Upper lobe of right lung (tissue), 1 donor: ENCODE measurements around the gene C14orf132. TPM values are rescaled to one million over a fixed set of nuclear protein-coding genes. Genes with fewer than 3 reads are reported as not detected.
"Not testable (repeated sequence)": the region's sequence is repeated elsewhere in the genome, so short reads cannot be mapped to it uniquely, and the experiment has no call there.

ENCODE experiments used
- ATAC-seq: fragments of 200-7000 bp; cut with Tn5 transposase; one replicate; pipeline ENCODE4 v1.9.1; 2020; ENCODE audit warnings: mild to moderate bottlenecking, moderate library complexity
- DNase-seq: peaks from one replicate; pipeline ENCODE4 v3.0.0-alpha.2; 2020
- H3K27ac ChIP-seq: fragments of 200-600 bp; one replicate; pipeline ENCODE4 v1.8.0; 2022
- H3K27me3 ChIP-seq: fragments of 200-600 bp; one replicate; pipeline ENCODE4 v1.8.0; 2022; ENCODE audit warnings: mild to moderate bottlenecking
- H3K36me3 ChIP-seq: fragments of 200-600 bp; one replicate; pipeline ENCODE4 v1.8.0; 2022
- H3K4me1 ChIP-seq: fragments of 200-600 bp; one replicate; pipeline ENCODE4 v1.8.0; 2022
- H3K4me3 ChIP-seq: fragments of 200-600 bp; one replicate; pipeline ENCODE4 v1.8.0; 2022; ENCODE audit warnings: mild to moderate bottlenecking
- H3K9me3 ChIP-seq: fragments of 200-600 bp; one replicate; pipeline ENCODE4 v1.8.0; 2022
- intact Hi-C: fragments of 100-400 bp; cut with DNase I; formaldehyde crosslinking; loops from one replicate; pipeline ENCODE4 v1.11.0; 2022
- total RNA-seq: library from RNA; stranded (reverse); fragmentation: NEBNext Ultra II Directional; extraction: Animal tissue kit (Norgen Biotek cat#: 25700); gene quantifications from one replicate; pipeline ENCODE4 v1.2.1, GENCODE V29; 2021
- TF ChIP-seq, protein P1 (sequence below): fragments of 200-600 bp; IDR thresholded peaks from one replicate; pipeline ENCODE4 v1.8.0; 2022; ENCODE audit warnings: antibody characterized with exemption
- donor health status: DM: no; HTN: yes; CAD: no; lungs with severe emphysema.

Gene C14orf132
- total RNA-seq, 1 donor from 2014 or later: 63.1 TPM

DNA sequence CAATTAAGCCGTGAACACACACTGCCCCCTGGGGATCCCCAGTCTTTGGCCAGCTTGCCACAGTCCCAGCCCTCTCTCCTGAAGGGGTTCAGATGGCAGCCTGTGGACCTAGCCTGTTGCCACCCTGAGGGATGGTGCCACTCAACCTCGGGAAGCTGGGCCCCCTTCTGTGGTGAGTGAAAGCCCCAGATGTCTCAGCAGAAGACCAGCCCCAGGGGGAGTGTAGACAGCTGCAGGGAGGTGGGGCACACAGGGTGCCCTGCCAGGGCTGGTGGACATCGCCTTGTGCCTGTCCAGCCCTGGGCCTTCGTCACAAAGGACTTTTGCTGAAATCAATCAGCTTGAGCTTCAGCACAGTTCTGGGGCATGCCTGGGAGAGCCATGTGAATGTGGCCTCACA lies 32.4 kb downstream of the C14orf132 start:
- Histone ChIP-seq H3K27me3 (no peaks in the 10 kb centered on the region), H3K4me1 (no peaks in the 10 kb centered on the region), H3K36me3 (no peaks in the 10 kb centered on the region), H3K9me3 (no peaks in the 10 kb centered on the region), H3K27ac (no peak overlapping the region), H3K4me3 (no peak overlapping the region)
- peak; percentile 22 for ATAC-seq
- DNase-seq: no peak
- intact Hi-C loops: no loop called here
- TF ChIP-seq, protein P1, sequence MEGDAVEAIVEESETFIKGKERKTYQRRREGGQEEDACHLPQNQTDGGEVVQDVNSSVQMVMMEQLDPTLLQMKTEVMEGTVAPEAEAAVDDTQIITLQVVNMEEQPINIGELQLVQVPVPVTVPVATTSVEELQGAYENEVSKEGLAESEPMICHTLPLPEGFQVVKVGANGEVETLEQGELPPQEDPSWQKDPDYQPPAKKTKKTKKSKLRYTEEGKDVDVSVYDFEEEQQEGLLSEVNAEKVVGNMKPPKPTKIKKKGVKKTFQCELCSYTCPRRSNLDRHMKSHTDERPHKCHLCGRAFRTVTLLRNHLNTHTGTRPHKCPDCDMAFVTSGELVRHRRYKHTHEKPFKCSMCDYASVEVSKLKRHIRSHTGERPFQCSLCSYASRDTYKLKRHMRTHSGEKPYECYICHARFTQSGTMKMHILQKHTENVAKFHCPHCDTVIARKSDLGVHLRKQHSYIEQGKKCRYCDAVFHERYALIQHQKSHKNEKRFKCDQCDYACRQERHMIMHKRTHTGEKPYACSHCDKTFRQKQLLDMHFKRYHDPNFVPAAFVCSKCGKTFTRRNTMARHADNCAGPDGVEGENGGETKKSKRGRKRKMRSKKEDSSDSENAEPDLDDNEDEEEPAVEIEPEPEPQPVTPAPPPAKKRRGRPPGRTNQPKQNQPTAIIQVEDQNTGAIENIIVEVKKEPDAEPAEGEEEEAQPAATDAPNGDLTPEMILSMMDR: no peak

DNA sequence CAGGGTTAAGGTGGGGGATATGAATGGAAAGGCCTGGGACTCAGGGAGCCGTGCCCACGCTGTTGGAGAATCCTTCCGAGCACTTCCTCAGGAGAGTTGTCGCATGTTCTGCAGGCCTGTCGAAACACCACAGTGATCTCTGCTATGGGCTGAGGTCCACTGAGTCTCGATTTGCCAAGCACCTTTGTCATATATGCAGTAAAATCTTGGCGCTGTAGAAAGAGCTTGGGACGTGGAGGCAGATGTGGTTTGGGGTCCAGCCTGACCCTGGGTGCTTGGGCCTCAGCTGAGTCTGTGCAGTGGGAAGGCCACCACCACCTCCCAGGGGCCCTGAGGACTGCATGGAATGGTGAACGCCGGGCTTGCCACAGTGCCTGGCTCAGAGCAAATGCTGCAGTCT lies 32.9 kb downstream of the C14orf132 start:
- DNase-seq (no peak), ATAC-seq (no peak)
- H3K4me3 ChIP-seq: no peak overlapping the region
- no peaks in the 10 kb centered on the region for H3K4me1 ChIP-seq
- TF ChIP-seq, protein P1: no peak
- H3K27me3 ChIP-seq: no peaks in the 10 kb centered on the region
- no peaks in the 10 kb centered on the region for H3K36me3 ChIP-seq
- H3K9me3 ChIP-seq: no peaks in the 10 kb centered on the region
- no peak overlapping the region for H3K27ac ChIP-seq
- intact Hi-C loops: no loop called here

DNA sequence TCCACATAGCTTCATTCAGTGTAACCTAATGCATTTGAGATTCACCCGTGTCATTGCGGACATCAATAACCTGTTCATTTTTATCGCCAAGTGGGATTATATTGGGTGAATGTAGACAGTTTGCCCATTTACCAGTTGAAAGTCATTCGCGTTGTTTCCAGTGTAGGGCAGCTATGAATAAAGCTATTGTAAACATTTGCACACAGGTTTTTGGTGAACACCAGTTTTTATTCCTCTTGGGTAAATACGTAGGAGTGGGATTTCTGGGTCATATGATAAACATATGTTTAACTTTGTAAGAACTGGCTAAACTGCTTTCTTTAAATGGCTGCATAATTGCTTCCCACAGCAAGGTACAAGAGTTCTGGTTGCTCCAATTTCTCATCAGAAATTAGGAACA lies 33.6 kb downstream of the C14orf132 start:
- Histone ChIP-seq H3K36me3 (no peaks in the 10 kb centered on the region), H3K4me3 (no peak overlapping the region), H3K4me1 (no peaks in the 10 kb centered on the region), H3K27me3 (no peaks in the 10 kb centered on the region), H3K9me3 (no peaks in the 10 kb centered on the region), H3K27ac (no peak overlapping the region)
- ATAC-seq (no peak), DNase-seq (no peak)
- TF ChIP-seq, protein P1: no peak
- intact Hi-C loops: no loop called here

DNA sequence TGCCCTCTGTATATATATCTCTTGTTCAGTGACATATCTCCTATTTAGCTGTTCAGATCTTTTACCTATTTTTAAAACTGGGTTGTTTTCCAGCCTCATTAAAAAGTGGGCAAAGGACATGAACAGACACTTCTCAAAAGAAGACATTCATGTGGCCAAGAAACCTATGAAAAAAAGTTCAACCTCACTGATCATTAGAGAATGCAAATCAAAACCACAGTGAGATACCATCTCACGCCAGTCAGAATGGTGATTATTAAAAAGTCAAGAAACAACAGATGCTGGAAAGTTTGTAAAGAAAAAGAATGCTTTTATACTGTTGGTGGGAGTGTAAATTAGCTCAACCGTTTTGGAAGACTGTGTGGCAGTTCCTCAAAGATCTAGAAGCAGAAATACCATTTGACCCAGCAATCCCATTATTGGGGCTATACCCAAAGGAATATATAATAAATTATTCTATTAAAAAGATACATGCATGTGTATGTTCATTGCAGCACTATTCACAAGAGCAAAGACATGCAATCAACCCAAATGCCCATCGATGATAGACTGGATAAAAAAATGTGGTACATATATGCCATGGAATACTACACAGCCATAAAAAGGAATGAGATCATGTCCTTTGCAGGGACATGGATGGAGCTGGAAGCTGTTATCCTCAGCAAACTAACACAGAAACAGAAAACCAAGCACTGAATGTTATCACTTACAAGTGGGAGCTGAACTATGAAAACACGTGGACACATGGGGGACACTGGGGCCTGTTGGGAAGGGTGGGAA lies 34.3 kb downstream of the C14orf132 start:
- H3K27me3 ChIP-seq, intact Hi-C loops, H3K9me3 ChIP-seq, H3K27ac ChIP-seq, H3K4me3 ChIP-seq, DNase-seq, H3K36me3 ChIP-seq, H3K4me1 ChIP-seq, ATAC-seq: not testable (repeated sequence)

DNA sequence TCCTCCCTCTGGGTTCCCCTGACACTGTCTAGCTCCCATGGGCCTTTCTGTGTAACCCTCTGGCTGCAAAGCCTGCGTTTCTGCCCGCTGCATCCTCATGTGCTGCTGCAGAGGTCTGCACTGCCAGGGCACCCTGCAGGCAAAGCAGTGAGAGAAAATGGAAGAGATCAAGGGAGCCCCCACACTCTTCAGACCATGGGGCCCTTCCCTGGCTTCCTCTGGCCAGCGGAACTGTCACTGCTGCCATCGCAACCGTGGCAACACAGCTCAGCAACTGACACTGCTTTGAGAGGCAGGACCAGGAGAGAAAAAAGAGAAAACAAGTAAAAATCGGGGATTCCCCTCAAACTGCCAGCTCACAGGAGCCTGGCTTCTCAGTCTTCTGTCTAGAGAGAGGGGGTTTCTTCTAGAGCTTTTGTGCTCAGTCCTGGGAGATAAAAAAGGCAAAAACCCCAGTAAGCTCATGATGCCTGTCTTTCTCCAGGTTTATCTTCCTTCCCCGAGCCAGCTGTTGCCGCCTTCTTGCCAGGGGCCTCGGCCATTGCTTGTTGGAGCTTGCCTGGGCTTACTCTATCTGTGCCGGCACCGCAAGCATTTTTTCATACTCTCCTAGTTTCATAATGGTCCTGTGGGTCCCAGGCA lies 38.9 kb downstream of the C14orf132 start:
- Histone ChIP-seq H3K9me3 (no peaks in the 10 kb centered on the region), H3K27ac (no peak overlapping the region), H3K4me1 (no peaks in the 10 kb centered on the region), H3K27me3 (no peaks in the 10 kb centered on the region), H3K36me3 (no peaks in the 10 kb centered on the region), H3K4me3 (no peak overlapping the region)
- ATAC-seq (no peak), DNase-seq (no peak)
- TF ChIP-seq, protein P1: no peak
- intact Hi-C loops: no loop called here

DNA sequence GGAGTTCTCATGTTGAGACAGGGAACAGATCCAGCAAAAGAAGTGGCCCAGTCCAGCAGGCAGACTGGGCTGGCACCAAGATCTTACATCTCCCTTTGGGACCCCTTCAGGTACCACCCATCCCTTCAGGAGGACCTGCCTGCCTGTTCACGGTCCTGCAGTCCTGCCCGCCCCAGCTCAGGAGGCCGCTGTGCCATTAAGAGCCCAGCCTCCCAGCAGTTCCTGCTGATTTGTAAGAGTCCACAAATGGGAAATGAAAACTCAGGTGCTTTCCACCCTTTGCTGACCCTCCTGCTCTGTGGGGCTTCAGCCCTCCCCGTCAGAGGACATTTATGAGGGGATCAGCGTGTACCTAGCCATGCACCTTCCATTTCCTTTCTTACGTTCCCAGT lies 39.5 kb downstream of the C14orf132 start:
- Histone ChIP-seq H3K4me3 (no peak overlapping the region), H3K27me3 (no peaks in the 10 kb centered on the region), H3K4me1 (peaks cover 4% of the 10 kb centered on the region), H3K27ac (no peak overlapping the region), H3K36me3 (no peaks in the 10 kb centered on the region), H3K9me3 (no peaks in the 10 kb centered on the region)
- ATAC-seq (no peak), DNase-seq (no peak)
- intact Hi-C loops: no loop called here
- TF ChIP-seq, protein P1: no peak
